ENCODE measurements around the gene IL4R. TPM values are rescaled to one million over a fixed set of nuclear protein-coding genes. Genes with fewer than 3 reads are reported as not detected.

The IL4R gene
- total RNA-seq, 6 experiments from 2014 or later = 20.0 to 27.0 (median 23.2) TPM

- H3K27ac Mint-ChIP-seq = peak overlapping the region; percentile 75
- H3K4me3 Mint-ChIP-seq = peak overlapping the region; percentile 66
- H3K4me1 Mint-ChIP-seq (ENCODE audit: low read depth) = peaks cover 33% of the 10 kb centered on the region
- H3K9me3 Mint-ChIP-seq = 0 out of 2 replicates have a peak, but pooled peaks cover 2% of the 10 kb centered on the region
- H3K27me3 Mint-ChIP-seq (ENCODE audit: insufficient read depth) = peaks cover 2% of the 10 kb centered on the region
- no peaks in the 10 kb centered on the region for H3K36me3 Mint-ChIP-seq (ENCODE audit: low read depth)
- peak; percentile 74 for DNase-seq
- no peak for TF ChIP-seq CTCF (IDR thresholded peaks at IDR 0.05)
These were observed 87.2 kb downstream of the IL4R start for GRCh38 chr16:27400751-27401620.

DNA sequence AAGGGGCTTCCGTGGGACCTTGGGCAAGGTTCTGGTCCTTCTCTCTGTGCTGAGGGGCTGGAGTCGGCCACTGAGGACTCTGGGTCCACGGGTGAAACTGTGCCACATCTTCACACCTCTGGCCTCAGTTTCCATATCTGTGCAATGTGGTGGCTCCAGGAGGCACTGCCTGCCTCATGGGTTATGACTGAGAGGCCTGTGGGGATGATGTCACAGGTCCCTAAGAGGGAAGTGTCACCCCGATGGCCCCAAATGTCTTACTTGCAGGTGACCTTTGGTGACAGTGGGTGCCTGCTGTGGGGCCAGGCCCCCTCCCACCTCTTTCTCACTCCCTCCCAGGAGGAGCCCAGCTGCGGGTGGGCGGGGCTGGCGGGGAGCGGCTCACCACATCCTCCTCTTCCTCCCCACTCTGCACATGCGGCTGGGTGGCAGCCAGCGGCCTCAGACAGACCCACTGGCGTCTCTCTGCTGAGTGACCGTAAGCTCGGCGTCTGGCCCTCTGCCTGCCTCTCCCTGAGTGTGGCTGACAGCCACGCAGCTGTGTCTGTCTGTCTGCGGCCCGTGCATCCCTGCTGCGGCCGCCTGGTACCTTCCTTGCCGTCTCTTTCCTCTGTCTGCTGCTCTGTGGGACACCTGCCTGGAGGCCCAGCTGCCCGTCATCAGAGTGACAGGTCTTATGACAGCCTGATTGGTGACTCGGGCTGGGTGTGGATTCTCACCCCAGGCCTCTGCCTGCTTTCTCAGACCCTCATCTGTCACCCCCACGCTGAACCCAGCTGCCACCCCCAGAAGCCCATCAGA, 88.2 kb downstream of the IL4R start, which contains the start of gene IL21R:
Gene IL21R, plus strand, starts transcription at position 407 of the 801 bp plus-strand sequence. CDS start 27,898 bp downstream, outside the sequence.
- Mint-ChIP-seq H3K27ac (peak within 1 kb of the TSS; percentile 75), H3K36me3 (ENCODE audit: low read depth) (no peaks in the 10 kb centered on the region), H3K4me1 (ENCODE audit: low read depth) (peaks cover 42% of the 10 kb centered on the region), H3K4me3 (peak within 1 kb of the TSS; percentile 82), H3K9me3 (no peaks in the 10 kb centered on the region), H3K27me3 (ENCODE audit: insufficient read depth) (peaks cover 2% of the 10 kb centered on the region)
- TF ChIP-seq CTCF (IDR thresholded peaks at IDR 0.05) = no peak
- peak; percentile 79 for DNase-seq

- no peaks in the 10 kb centered on the region for H3K9me3 Mint-ChIP-seq
- peaks cover 2% of the 10 kb centered on the region for H3K27me3 Mint-ChIP-seq (ENCODE audit: insufficient read depth)
- no peak for TF ChIP-seq CTCF (IDR thresholded peaks at IDR 0.05)
- H3K4me3 Mint-ChIP-seq = peak overlapping the region; percentile 82
- no peaks in the 10 kb centered on the region for H3K36me3 Mint-ChIP-seq (ENCODE audit: low read depth)
- no peak for DNase-seq
- peak overlapping the region; percentile 73 for H3K27ac Mint-ChIP-seq
- H3K4me1 Mint-ChIP-seq (ENCODE audit: low read depth) = peaks cover 48% of the 10 kb centered on the region
These were observed 88.8 kb downstream of the IL4R start for GRCh38 chr16:27402569-27402963.

DNA sequence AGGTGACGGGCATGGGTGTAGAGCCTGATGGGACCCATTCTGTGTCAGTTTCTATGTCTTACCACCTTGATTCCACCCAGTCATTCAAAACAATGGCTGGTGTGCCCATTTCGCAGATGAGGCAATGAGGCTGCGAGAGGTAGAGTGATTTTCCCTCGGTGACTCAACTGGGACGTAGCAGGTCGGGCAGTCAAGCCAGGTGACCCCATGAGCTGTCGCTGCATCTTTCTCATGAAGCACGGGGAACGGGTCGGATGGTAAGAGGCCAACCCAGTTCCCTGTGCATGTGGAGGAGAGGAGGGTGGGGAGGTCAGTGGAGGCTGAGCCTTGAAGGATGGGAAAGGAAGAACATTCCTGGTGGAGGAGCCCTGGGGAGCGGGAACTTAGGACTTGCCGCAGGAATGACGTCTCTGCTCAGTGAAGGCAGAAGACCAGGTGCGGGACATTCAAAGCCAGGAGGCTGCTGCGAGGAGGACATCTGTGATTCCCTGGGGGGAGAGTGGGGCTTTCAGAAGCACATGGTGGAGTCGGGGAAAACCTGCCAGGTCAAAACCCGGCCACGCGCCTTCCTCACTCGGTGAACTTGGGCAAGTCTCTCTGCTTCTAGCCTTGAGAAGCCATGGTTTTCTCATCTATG, 89.3 kb downstream of the IL4R start:
- peaks cover 2% of the 10 kb centered on the region for H3K27me3 Mint-ChIP-seq (ENCODE audit: insufficient read depth)
- H3K36me3 Mint-ChIP-seq (ENCODE audit: low read depth) = peaks cover 2% of the 10 kb centered on the region; the same call in 1 of the 2 replicates
- H3K27ac Mint-ChIP-seq = no peak overlapping the region
- H3K9me3 Mint-ChIP-seq = no peaks in the 10 kb centered on the region
- H3K4me1 Mint-ChIP-seq (ENCODE audit: low read depth) = peaks cover 54% of the 10 kb centered on the region
- H3K4me3 Mint-ChIP-seq = peak overlapping the region; percentile 82; the same call in 1 of the 2 replicates
- no peak for DNase-seq
- no peak for TF ChIP-seq CTCF (IDR thresholded peaks at IDR 0.05)

DNA sequence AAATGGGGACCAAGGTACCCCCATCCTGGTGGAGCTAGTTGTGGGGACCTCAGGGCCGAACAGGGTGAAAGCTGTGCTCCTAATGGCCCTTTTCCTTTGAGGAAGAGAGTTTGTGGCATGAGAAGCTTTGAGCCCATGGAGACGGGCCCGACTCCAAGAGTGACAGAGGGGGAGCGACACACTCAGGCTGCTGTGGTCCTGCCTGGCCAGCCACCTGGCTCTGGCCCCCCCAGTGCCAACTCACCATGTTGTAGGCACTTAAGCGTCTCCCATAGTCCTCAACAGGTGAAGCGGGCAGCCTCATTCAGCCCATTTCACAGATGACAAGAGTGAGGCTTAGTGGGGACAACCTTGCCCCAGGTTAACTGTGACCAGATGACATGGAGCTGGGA, 89.8 kb downstream of the IL4R start:
- Mint-ChIP-seq H3K27me3 (ENCODE audit: insufficient read depth) (peaks cover 2% of the 10 kb centered on the region), H3K4me3 (no peak overlapping the region), H3K27ac (no peak overlapping the region), H3K9me3 (no peaks in the 10 kb centered on the region), H3K36me3 (ENCODE audit: low read depth) (peaks cover 5% of the 10 kb centered on the region; the same call in 1 of the 2 replicates), H3K4me1 (ENCODE audit: low read depth) (peaks cover 59% of the 10 kb centered on the region)
- TF ChIP-seq CTCF (IDR thresholded peaks at IDR 0.05) = no peak
- DNase-seq = no peak

All from HFFc6 (cell line).